Activated gamma-delta T cell treated with anti-CD3 and anti-CD28 coated beads, Interleukin-2, amount 50 U/mL, for 16 hours (primary cell): Measurements from ENCODE around the gene NEK10.

Experiments
- DNase-seq: peaks from one replicate; pipeline ENCODE4 v3.0.0-alpha.2; 2020; ENCODE audit warnings: low read depth

Gene NEK10

DNA sequence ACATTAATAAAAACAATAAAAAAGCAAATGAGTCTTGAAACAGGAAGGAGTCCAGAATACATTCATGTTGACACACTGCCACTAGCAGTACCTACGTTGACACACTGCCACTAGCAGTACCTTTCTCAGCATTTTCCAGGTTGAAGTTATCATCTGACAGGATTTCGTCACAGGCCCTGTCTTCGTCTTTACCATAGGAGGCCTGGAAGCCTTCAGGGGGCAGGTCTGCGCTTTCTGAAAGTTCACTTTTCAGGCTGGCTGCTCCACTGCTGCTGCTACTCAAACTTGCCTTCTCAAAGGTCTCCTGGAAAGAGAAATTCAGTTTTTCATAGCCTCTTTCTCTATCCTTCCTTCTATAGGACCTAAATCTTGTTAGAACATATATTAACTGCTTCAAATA, 194.7 kb downstream of the NEK10 start:
- no peak for DNase-seq

- no peak for DNase-seq
Observed at GRCh38 chr3:27171113-27171512, 198.1 kb downstream of the NEK10 start.

- DNase-seq, result no peak
Observed at GRCh38 chr3:27166888-27167287, 202.3 kb downstream of the NEK10 start.

- no peak for DNase-seq
Observed at GRCh38 chr3:27165321-27165721, 203.9 kb downstream of the NEK10 start.

- DNase-seq, result no peak
Observed at GRCh38 chr3:27160779-27161287, 208.3 kb downstream of the NEK10 start.

DNA sequence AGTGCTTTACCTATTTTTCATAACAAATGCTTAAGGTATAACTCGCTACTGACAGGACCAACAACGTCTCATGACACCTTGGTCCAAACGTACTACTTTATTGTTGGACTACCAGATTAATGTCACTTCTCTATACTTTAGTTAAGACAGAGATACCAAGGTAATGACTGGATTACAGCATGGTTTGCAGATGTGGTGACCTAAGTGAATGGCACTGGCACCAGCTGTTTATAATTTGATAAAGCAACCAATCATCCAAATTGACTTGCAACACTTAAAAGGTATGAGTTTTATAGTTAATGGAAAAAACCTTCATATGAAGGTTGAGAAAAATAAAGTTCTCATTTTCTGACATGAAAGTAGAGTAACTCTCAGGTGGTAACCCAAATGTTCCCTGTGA, 209.0 kb downstream of the NEK10 start:
- DNase-seq, result no peak

DNA sequence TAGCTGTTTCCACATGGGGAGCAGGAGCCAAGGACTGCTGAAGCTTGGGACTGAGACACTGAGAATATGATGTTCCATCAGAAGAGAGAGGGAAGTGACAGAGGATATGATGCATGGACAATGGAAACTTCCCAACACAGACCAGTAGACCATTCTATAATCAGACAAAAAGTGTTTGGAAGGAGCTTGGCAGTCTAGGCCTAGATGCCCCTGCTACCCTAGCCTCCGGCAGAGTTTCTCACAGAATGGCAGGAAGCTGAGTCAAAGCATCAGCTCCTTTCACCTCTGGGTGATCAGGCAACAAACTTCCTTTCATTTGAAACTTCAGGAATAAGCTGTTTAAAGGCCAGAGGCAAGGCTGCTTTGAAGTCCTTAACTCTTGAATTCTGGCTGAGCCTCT, 222.0 kb downstream of the NEK10 start:
- DNase-seq, result no peak

GRCh38 chr3:27146786-27147185, 222.4 kb downstream of the NEK10 start:
- no peak for DNase-seq

GRCh38 chr3:27145719-27146118, 223.5 kb downstream of the NEK10 start:
- DNase-seq, result no peak

DNA sequence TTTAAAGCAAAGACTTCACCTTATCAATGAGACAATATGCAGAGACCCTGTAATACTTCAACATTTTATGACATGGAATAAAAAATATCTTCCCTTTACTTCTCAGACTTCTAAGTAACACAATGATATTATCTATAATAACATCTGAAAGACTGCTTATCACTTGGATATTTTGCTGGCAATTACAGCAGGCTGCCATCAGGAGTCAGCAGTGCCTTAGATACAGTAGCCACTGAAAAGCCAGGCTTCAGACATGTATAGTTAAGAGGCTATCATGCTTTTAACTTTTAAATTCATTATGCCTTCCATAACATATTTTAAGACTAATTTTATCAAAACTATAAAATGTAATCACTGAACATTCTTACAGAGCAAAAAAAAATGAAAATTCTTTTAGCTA, 227.5 kb downstream of the NEK10 start:
- DNase-seq, result no peak

DNA sequence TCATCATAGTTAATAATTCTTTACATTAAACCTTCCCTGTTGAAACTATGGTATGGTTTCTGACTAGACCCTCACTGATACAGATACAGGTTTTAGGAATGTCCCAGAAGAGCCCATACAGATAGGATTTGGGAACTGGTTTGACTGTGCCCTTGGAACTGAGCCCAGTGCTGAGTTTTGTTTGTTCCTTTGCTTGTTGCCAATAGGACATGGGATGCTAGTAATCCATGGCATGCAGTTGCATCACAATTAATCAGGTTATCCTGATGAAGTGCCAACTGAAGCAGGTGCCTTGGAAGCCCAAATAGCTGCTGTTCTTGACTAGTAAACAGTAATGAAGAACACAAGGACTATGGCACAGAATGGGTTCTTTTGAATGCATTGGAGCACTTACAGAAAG, 230.6 kb downstream of the NEK10 start:
- no peak for DNase-seq

- no peak for DNase-seq
Observed at GRCh38 chr3:27138005-27138404, 231.2 kb downstream of the NEK10 start.

DNA sequence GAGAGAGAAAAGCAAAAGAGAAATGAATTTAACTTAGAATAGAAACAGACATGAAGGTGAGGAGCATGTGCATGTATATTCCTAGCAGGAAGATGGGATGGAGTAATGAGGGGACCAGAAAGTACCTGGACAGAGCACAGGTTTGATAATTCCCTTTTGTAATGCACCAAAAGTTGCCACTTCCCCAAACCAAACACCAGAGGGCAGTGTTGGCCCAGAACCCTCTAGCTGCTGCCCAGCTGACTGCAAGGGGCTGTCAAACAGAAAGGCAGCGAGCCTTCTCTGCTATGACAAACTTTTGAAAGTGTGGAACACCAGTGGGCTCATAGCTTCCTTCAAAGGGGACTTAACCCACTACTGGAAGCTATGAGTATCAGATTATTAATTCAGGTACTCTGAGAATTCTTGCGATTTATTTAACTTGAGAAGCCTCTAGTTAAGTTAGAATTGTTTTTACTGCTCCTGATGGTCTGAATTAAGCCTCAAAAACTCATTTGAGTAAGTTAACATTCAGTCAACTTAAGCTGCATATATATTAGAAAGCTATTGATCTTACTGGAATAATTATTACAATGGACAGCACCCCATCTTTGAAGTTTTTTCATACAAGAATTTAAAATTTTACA, 234.9 kb downstream of the NEK10 start:
- DNase-seq, result peak; percentile 47

GRCh38 chr3:27133060-27133459, 236.1 kb downstream of the NEK10 start:
- no peak for DNase-seq

- no peak for DNase-seq
Observed at GRCh38 chr3:27130796-27131195, 238.4 kb downstream of the NEK10 start.

DNA sequence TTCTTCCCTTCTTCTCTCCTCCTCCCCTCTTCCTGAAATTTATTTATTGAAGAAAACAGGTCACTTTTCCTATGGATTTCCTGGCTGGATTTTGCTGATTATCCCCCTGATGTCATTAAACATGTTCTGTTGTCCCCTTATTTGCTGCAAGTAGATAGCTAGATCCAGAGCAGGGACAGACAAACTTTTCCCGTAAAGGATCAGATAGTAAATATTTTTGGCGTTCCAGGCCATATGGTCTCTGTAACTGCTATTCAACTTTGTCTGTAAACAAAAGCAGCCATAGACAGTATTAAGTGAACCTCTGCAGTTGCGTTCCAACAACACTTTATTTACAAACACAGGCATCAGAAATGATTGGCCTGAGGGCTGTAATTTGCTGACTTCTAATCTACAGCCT, 241.3 kb downstream of the NEK10 start:
- no peak for DNase-seq

GRCh38 chr3:27127195-27127594, 242.0 kb downstream of the NEK10 start:
- no peak for DNase-seq

DNA sequence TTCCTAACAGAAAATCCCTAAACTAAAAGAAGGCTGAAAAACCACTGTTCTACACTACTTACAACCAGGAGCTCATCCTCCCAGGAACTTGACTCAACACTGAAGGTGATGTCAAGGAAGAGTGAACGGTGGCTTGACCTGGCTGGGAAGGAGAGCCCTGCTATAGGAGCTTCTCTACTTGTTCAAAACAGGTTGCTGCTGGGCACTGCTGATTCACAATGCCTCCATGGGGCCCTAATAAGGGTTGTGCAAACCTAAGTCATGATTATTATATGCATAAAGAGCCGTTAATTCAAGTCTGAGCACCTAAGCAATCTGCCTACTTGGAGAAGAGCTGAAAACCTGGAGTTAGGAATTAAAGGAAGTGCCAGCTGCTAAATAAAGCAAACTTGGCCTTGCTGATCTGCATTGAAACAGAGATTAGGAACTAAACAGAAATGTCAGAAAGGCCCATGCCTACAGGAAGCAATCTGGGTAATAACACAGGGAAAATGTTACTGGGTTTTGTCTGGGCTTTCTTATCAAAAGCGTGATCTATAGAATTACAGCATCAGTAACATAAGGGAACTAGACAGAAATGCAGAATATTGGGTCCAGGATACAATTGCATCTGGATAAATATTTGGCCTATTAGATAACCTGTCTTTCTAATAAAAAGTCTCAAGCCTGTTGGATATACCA, 243.2 kb downstream of the NEK10 start:
- no peak for DNase-seq

GRCh38 chr3:27119639-27120038, 249.5 kb downstream of the NEK10 start:
- no peak for DNase-seq

DNA sequence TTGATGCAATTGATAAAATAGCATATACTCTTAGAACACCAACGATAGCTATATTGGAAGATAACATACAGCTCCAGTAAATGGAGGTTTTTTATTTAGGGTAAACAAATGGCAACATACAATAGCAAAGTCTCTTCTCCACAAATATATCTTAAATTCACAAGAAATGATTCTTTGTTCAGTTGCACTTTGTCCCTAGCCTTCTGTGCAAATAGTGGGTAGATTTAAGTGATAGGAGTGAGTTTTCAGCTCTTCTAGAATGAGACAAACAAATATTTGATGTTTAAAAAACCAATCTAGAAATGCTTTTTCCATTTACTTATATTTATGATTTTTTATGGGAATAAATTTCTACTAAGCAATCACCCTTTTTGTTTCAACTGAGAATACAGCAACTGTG, 253.8 kb downstream of the NEK10 start:
- no peak for DNase-seq

GRCh38 chr3:27114684-27115083, 254.5 kb downstream of the NEK10 start:
- DNase-seq, result no peak

DNA sequence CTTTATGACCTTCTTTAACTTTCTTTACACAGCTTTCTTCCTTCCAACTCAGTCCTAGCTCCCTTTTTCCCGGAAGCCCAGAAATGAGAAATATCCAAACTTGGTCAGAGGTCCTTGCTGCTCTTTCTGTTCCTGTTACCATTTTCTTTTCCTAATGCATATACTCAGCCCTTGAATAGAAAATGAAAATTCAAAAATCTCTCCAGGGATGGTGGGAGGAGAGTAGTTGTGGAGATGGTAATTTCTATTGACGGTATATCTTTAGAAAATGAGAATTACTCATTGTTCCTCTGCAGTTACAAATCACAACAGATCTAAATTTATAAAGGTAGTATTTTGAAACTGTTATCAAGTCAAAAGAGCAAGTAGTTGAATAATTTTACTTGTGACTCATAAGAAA, 255.1 kb downstream of the NEK10 start:
- DNase-seq, result no peak

DNA sequence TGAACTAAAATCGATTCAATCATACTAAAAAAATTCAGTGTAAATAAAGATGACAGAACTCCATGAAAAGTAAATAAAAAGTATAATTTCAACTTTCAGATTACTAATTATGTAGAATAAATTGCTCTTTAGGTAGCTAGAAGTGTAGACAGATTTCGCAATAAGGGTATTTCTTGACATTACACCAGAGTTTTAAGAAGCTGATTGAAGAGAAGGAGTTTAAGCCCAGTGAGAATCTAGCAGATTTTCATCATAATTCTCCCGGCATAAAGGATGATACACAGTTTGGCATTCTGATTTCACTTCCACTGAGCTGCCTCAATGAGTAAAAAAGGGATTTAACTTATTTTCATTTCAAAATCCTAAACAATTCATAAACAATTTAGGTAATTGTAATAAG, 259.2 kb downstream of the NEK10 start:
- DNase-seq, result no peak

DNA sequence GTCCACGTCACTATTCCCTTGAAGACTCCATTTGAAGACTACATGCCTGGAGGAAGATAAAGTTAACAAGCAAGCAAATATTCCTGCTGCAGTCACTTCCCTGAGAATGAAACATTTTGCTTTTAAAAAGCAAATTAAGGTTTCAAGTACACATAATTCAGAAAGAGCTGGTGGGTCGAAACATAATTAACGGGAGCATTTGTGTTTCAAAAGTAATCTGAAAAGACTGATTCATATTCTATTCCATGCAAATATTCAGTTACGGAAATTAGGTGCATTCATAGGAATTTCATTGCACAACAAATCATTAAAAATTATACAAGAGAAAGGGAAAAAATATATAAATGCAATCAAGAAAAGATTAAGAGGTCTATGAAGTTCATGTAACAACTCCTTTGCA, 260.9 kb downstream of the NEK10 start:
- no peak for DNase-seq
